WTC11 (cell line): ENCODE measurements around the gene BBOF1.

Source experiments
- CTCF ChIP-seq: fragments of 200-600 bp; IDR thresholded peaks from 2 replicates; pipeline ENCODE4 v1.8.0; 2022; ENCODE audit warnings: antibody characterized with exemption
- E2F1 ChIP-seq: sonication (generic); formaldehyde crosslinking; IDR thresholded peaks from 2 replicates; pipeline ENCODE4 v1.8.0; 2022; ENCODE audit warnings: mild to moderate bottlenecking, missing genetic modification reagents
- ETV6 ChIP-seq: sonication (generic); formaldehyde crosslinking; IDR thresholded peaks from 2 replicates; pipeline ENCODE4 v1.8.1; 2022; ENCODE audit warnings: mild to moderate bottlenecking, missing genetic modification reagents
- FOXP1 ChIP-seq: sonication (generic); formaldehyde crosslinking; IDR thresholded peaks from 2 replicates; pipeline ENCODE4 v1.8.0; 2022; ENCODE audit warnings: missing genetic modification reagents, mild to moderate bottlenecking, moderate library complexity, borderline replicate concordance
- JUN ChIP-seq: sonication (generic); formaldehyde crosslinking; IDR thresholded peaks from 2 replicates; pipeline ENCODE4 v1.8.0; 2023; ENCODE audit warnings: mild to moderate bottlenecking, missing genetic modification reagents
- MAX ChIP-seq: sonication (generic); formaldehyde crosslinking; IDR thresholded peaks from 2 replicates; pipeline ENCODE4 v1.8.0; 2022; ENCODE audit warnings: mild to moderate bottlenecking, missing genetic modification reagents
- NR1H2 ChIP-seq: sonication (generic); formaldehyde crosslinking; IDR thresholded peaks from 2 replicates; pipeline ENCODE4 v1.9.0; 2021; ENCODE audit warnings: mild to moderate bottlenecking, moderate library complexity, missing genetic modification reagents
- SMAD3 ChIP-seq: sonication (generic); formaldehyde crosslinking; IDR thresholded peaks from 2 replicates; pipeline ENCODE4 v1.8.0; 2022; ENCODE audit warnings: missing genetic modification reagents, mild to moderate bottlenecking, borderline replicate concordance
- TEAD4 ChIP-seq: sonication (generic); formaldehyde crosslinking; IDR thresholded peaks from 2 replicates; pipeline ENCODE4 v1.8.0; 2022; ENCODE audit warnings: mild to moderate bottlenecking, missing genetic modification reagents
- ZNF263 ChIP-seq: sonication (generic); formaldehyde crosslinking; IDR thresholded peaks from 2 replicates; pipeline ENCODE4 v1.8.1; 2022; ENCODE audit warnings: low read depth, mild to moderate bottlenecking, moderate library complexity, missing genetic modification reagents
- ZNF317 ChIP-seq: sonication (generic); formaldehyde crosslinking; IDR thresholded peaks from 2 replicates; pipeline ENCODE4 v1.8.1; 2023; ENCODE audit warnings: low read depth, mild to moderate bottlenecking, moderate library complexity, missing genetic modification reagents, borderline replicate concordance
- ZNF416 ChIP-seq: fragments of 250-450 bp; sonication (Bioruptor Pico); IDR thresholded peaks from 2 replicates; pipeline ENCODE4 v1.9.0; 2021; ENCODE audit warnings: mild to moderate bottlenecking, inconsistent platforms

GRCh38 chr14:73976125-73976524, 43.0 kb upstream of the BBOF1 start:
- TF ChIP-seq ZNF416 (CRISPR knock-in tag), result no peak
- no peak for TF ChIP-seq NR1H2 (CRISPR knock-in tag)
- no peak for TF ChIP-seq ETV6 (CRISPR knock-in tag)
- TF ChIP-seq FOXP1 (CRISPR knock-in tag), result no peak
- no peak for TF ChIP-seq MAX
- TF ChIP-seq CTCF, result no peak
- TF ChIP-seq TEAD4 (CRISPR knock-in tag), result no peak
- TF ChIP-seq ZNF263 (CRISPR knock-in tag), result no peak
- TF ChIP-seq JUN (CRISPR knock-in tag), result no peak
- TF ChIP-seq ZNF317 (CRISPR knock-in tag), result no peak
- no peak for TF ChIP-seq SMAD3 (CRISPR knock-in tag)
- TF ChIP-seq E2F1 (CRISPR knock-in tag), result no peak
